ENCODE data around the gene GBX1. TPM values are rescaled to one million over a fixed set of nuclear protein-coding genes. Genes with fewer than 3 reads are reported as not detected.

The GBX1 gene
- polyA plus RNA-seq, 1 donor from 2014 or later, result not detected

- Histone ChIP-seq H3K4me3 (ENCODE audit: low read length) (no peak overlapping the region), H3K9ac (ENCODE audit: low read length) (no peak overlapping the region), H3K4me2 (ENCODE audit: low read length) (no peak overlapping the region), H2AFZ (ENCODE audit: low read depth, low read length) (no peak overlapping the region), H3K9me2 (ENCODE audit: insufficient read depth, low read length) (no peaks in the 10 kb centered on the region), H3K79me2 (replicated peaks; ENCODE audit: insufficient read depth, low read length) (no peaks in the 10 kb centered on the region), H3K27ac (ENCODE audit: low read length) (no peak overlapping the region), H3K36me3 (ENCODE audit: insufficient read depth, low read length) (no peaks in the 10 kb centered on the region), H4K20me1 (ENCODE audit: insufficient read depth) (no peaks in the 10 kb centered on the region), H3K9me3 (ENCODE audit: low read length) (no peaks in the 10 kb centered on the region), H3F3A (ENCODE audit: insufficient read depth, low read length, poor library complexity, severe bottlenecking) (no peaks in the 10 kb centered on the region), H3K27me3 (ENCODE audit: insufficient read depth, low read depth, low read length) (no peaks in the 10 kb centered on the region)
- no peak for TF ChIP-seq CTCF (IDR thresholded peaks at IDR 0.05; ENCODE audit: poor library complexity, severe bottlenecking)
- TF ChIP-seq EP300 (conservative IDR thresholded peaks at IDR 0.05; ENCODE audit: poor library complexity, severe bottlenecking), result no peak
- no peak for TF ChIP-seq EZH2 (IDR thresholded peaks at IDR 0.05; ENCODE audit: borderline replicate concordance, insufficient read depth, low read length, poor library complexity, severe bottlenecking)
- no peak for TF ChIP-seq SMC3 (conservative IDR thresholded peaks at IDR 0.05; ENCODE audit: poor library complexity)
- TF ChIP-seq RAD21 (conservative IDR thresholded peaks at IDR 0.05), result no peak
- TF ChIP-seq TAF1 (IDR thresholded peaks at IDR 0.05; ENCODE audit: low read depth), result no peak
- no peak for TF ChIP-seq REST (IDR thresholded peaks at IDR 0.05; ENCODE audit: borderline replicate concordance)
- TF ChIP-seq POLR2AphosphoS5 (IDR thresholded peaks at IDR 0.05), result no peak
- no peak for TF ChIP-seq MXI1 (conservative IDR thresholded peaks at IDR 0.05; ENCODE audit: poor library complexity, severe bottlenecking)
These were observed 28.3 kb upstream of the GBX1 start for GRCh38 chr7:151195616-151196450.

- Histone ChIP-seq H3K4me2 (ENCODE audit: low read length) (no peak overlapping the region), H3K9me3 (ENCODE audit: low read length) (no peaks in the 10 kb centered on the region), H4K20me1 (ENCODE audit: insufficient read depth) (no peaks in the 10 kb centered on the region), H3K36me3 (ENCODE audit: insufficient read depth, low read length) (no peaks in the 10 kb centered on the region), H3K4me3 (ENCODE audit: low read length) (no peak overlapping the region), H3K79me2 (replicated peaks; ENCODE audit: insufficient read depth, low read length) (no peaks in the 10 kb centered on the region), H3K27ac (ENCODE audit: low read length) (no peak overlapping the region), H3K9ac (ENCODE audit: low read length) (no peak overlapping the region), H3K27me3 (ENCODE audit: insufficient read depth, low read depth, low read length) (no peaks in the 10 kb centered on the region), H3K9me2 (ENCODE audit: insufficient read depth, low read length) (no peaks in the 10 kb centered on the region), H2AFZ (ENCODE audit: low read depth, low read length) (no peak overlapping the region), H3F3A (ENCODE audit: insufficient read depth, low read length, poor library complexity, severe bottlenecking) (no peaks in the 10 kb centered on the region)
- TF ChIP-seq SMC3 (conservative IDR thresholded peaks at IDR 0.05; ENCODE audit: poor library complexity), result no peak
- TF ChIP-seq REST (IDR thresholded peaks at IDR 0.05; ENCODE audit: borderline replicate concordance), result no peak
- no peak for TF ChIP-seq MXI1 (conservative IDR thresholded peaks at IDR 0.05; ENCODE audit: poor library complexity, severe bottlenecking)
- no peak for TF ChIP-seq TAF1 (IDR thresholded peaks at IDR 0.05; ENCODE audit: low read depth)
- TF ChIP-seq CTCF (IDR thresholded peaks at IDR 0.05; ENCODE audit: poor library complexity, severe bottlenecking), result no peak
- no peak for TF ChIP-seq EP300 (conservative IDR thresholded peaks at IDR 0.05; ENCODE audit: poor library complexity, severe bottlenecking)
- no peak for TF ChIP-seq EZH2 (IDR thresholded peaks at IDR 0.05; ENCODE audit: borderline replicate concordance, insufficient read depth, low read length, poor library complexity, severe bottlenecking)
- TF ChIP-seq RAD21 (conservative IDR thresholded peaks at IDR 0.05), result no peak
- TF ChIP-seq POLR2AphosphoS5 (IDR thresholded peaks at IDR 0.05), result no peak
These were observed 26.7 kb upstream of the GBX1 start for GRCh38 chr7:151194188-151194587.

Measured in neural cell (in vitro differentiated cells).